Measurements from ENCODE around the gene GMFB. TPM values are rescaled to one million over a fixed set of nuclear protein-coding genes. Genes with fewer than 3 reads are reported as not detected.

Gene GMFB
- total and polyA plus RNA-seq, 9 of the 15 experiments (the other 6 are each of a cell fraction or from before 2014, with no cell fraction given): 14.0 to 31.7 (median 20.5) TPM

DNA sequence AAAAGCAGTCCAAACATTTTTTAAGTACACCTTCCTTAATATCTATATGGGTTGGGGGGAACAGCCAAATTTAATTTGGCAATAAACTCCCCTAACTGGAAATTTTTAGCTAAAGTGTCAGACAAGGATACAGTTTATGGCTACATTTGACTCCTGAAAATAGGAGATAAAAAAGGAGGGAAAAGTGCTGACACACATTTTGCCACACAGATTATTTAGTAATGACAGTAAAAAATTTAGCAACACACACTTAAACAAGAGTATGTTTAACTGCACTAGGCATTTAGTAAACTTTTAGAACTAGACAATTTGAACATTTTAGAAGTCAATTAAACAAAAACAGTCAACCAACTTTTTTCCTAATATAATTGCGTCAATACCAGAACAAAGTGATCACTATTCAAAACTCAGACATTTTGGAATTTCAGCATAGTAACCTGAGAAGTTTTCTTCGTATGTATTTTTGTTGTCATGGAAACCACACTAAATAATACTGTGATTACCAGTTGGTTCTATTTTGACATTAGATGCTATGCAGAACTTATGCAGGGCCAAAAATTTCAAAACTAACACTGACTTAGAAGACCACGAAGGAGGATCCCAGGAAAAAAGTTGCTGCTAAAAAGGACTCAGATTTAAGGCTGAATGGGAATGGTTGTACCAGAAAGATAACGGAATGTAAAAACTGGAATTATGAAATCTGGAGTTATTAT lies 13.4 kb downstream of the GMFB start:
- intact Hi-C loops (cut with micrococcal nuclease): no loop called here
- H3K27ac ChIP-seq (ENCODE audit: extremely low read depth, low read depth, low read length): no peak overlapping the region
- no peaks in the 10 kb centered on the region for H3K4me1 ChIP-seq (replicated peaks in 1 of 2; ENCODE audit: control insufficient read depth in 2 of 2, insufficient read depth in 2 of 2, low read length in 2 of 2)
- H3K79me2 ChIP-seq (ENCODE audit: control insufficient read depth, insufficient read depth, low read length): no peaks in the 10 kb centered on the region
- CTCF ChIA-PET (ENCODE audit: low intra/inter-chr PET ratio): no interaction called here
- no peaks in the 10 kb centered on the region for H4K20me1 ChIP-seq (replicated peaks; ENCODE audit: control insufficient read depth, insufficient read depth, low read length)
- no peak for ATAC-seq
- H3K27me3 ChIP-seq (ENCODE audit: control insufficient read depth in 2 of 2, insufficient read depth in 2 of 2, low read length in 2 of 2): no peaks in the 10 kb centered on the region
- no peak for DNase-seq (ENCODE audit: extremely low read depth in 1 of 4, low spot score in 3 of 4)
- no peak overlapping the region for H3K4me3 ChIP-seq
- H3K9me1 ChIP-seq (ENCODE audit: control insufficient read depth, insufficient read depth, low read length): no peaks in the 10 kb centered on the region
- POLR2A ChIA-PET: interaction anchor here (1.3 kb wide), 1 partner anchor 10 kb away, joined by 5 read pairs; no protein-coding TSS in a partner anchor
- no peaks in the 10 kb centered on the region for H3K9me3 ChIP-seq (replicated peaks; ENCODE audit: control insufficient read depth, insufficient read depth, low read depth, low read length)
- no peak overlapping the region for H2AFZ ChIP-seq (ENCODE audit: low read depth, low read length)
- H3K9ac ChIP-seq (ENCODE audit: insufficient read depth in 1 of 2, low read depth in 2 of 2, low read length in 2 of 2): no peak overlapping the region
- WGBS (ENCODE audit: insufficient coverage, low coverage, missing lambda C conversion rate): 73% methylated on average over 4 of the region's 4 CpGs
- in situ Hi-C loops (cut with MboI): no loop called here
- no peak for TF ChIP-seq POLR2B (IDR thresholded peaks at IDR 0.05; ENCODE audit: low read depth, partially characterized antibody)
- TF ChIP-seq ZNF830 (CRISPR knock-in tag; IDR thresholded peaks at IDR 0.05): no peak
- no peak for TF ChIP-seq ZNF224 (CRISPR knock-in tag; IDR thresholded peaks at IDR 0.05)
- TF ChIP-seq MAFK (IDR thresholded peaks at IDR 0.05; ENCODE audit: low read length): no peak
- TF ChIP-seq MAFG (tag; conservative IDR thresholded peaks at IDR 0.05): peak; percentile 43; the same call in 1 of the 2 replicates
- peak; percentile 65 for TF ChIP-seq ZNF316 (IDR thresholded peaks at IDR 0.05)
- no peak for TF ChIP-seq BACH1 (tag; IDR thresholded peaks at IDR 0.05)
- TF ChIP-seq, protein P1, sequence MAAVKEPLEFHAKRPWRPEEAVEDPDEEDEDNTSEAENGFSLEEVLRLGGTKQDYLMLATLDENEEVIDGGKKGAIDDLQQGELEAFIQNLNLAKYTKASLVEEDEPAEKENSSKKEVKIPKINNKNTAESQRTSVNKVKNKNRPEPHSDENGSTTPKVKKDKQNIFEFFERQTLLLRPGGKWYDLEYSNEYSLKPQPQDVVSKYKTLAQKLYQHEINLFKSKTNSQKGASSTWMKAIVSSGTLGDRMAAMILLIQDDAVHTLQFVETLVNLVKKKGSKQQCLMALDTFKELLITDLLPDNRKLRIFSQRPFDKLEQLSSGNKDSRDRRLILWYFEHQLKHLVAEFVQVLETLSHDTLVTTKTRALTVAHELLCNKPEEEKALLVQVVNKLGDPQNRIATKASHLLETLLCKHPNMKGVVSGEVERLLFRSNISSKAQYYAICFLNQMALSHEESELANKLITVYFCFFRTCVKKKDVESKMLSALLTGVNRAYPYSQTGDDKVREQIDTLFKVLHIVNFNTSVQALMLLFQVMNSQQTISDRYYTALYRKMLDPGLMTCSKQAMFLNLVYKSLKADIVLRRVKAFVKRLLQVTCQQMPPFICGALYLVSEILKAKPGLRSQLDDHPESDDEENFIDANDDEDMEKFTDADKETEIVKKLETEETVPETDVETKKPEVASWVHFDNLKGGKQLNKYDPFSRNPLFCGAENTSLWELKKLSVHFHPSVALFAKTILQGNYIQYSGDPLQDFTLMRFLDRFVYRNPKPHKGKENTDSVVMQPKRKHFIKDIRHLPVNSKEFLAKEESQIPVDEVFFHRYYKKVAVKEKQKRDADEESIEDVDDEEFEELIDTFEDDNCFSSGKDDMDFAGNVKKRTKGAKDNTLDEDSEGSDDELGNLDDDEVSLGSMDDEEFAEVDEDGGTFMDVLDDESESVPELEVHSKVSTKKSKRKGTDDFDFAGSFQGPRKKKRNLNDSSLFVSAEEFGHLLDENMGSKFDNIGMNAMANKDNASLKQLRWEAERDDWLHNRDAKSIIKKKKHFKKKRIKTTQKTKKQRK (IDR thresholded peaks at IDR 0.05; ENCODE audit: borderline replicate concordance, low read depth, low read length): no peak
- TF ChIP-seq, protein P2, sequence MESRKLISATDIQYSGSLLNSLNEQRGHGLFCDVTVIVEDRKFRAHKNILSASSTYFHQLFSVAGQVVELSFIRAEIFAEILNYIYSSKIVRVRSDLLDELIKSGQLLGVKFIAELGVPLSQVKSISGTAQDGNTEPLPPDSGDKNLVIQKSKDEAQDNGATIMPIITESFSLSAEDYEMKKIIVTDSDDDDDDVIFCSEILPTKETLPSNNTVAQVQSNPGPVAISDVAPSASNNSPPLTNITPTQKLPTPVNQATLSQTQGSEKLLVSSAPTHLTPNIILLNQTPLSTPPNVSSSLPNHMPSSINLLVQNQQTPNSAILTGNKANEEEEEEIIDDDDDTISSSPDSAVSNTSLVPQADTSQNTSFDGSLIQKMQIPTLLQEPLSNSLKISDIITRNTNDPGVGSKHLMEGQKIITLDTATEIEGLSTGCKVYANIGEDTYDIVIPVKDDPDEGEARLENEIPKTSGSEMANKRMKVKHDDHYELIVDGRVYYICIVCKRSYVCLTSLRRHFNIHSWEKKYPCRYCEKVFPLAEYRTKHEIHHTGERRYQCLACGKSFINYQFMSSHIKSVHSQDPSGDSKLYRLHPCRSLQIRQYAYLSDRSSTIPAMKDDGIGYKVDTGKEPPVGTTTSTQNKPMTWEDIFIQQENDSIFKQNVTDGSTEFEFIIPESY (CRISPR knock-in tag; IDR thresholded peaks at IDR 0.05): no peak
- TF ChIP-seq ZNF133 (CRISPR knock-in tag; IDR thresholded peaks at IDR 0.05): no peak
- TF ChIP-seq CBFA2T2 (conservative IDR thresholded peaks at IDR 0.05): no peak
- TF ChIP-seq, protein P3, sequence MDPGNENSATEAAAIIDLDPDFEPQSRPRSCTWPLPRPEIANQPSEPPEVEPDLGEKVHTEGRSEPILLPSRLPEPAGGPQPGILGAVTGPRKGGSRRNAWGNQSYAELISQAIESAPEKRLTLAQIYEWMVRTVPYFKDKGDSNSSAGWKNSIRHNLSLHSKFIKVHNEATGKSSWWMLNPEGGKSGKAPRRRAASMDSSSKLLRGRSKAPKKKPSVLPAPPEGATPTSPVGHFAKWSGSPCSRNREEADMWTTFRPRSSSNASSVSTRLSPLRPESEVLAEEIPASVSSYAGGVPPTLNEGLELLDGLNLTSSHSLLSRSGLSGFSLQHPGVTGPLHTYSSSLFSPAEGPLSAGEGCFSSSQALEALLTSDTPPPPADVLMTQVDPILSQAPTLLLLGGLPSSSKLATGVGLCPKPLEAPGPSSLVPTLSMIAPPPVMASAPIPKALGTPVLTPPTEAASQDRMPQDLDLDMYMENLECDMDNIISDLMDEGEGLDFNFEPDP (CRISPR knock-in tag; IDR thresholded peaks at IDR 0.05): no peak
- peak; percentile 80 for TF ChIP-seq RFX1 (IDR thresholded peaks at IDR 0.05)
- no peak for TF ChIP-seq IRF2 (CRISPR knock-in tag; IDR thresholded peaks at IDR 0.05)
- no peak for TF ChIP-seq CCAR2 (IDR thresholded peaks at IDR 0.05; ENCODE audit: low read depth, low read length)
- TF ChIP-seq SOX6 (IDR thresholded peaks at IDR 0.05): no peak
- TF ChIP-seq C11orf30 (IDR thresholded peaks at IDR 0.05; ENCODE audit: low read depth): peak; percentile 41
- no peak for TF ChIP-seq FOXA1 (IDR thresholded peaks at IDR 0.05; ENCODE audit: borderline replicate concordance)
- no TSS peak for BruUV-seq (replicated peaks)
- H3K36me3 ChIP-seq (ENCODE audit: control insufficient read depth, insufficient read depth, low read length): peaks cover 29% of the 10 kb centered on the region; the same call in 1 of the 3 replicates
- FAIRE-seq: no peak
- H3K4me2 ChIP-seq (ENCODE audit: insufficient read depth, low read length): no peak overlapping the region
